Measurements from ENCODE around the gene CTDNEP1. TPM values are rescaled to one million over a fixed set of nuclear protein-coding genes. Genes with fewer than 3 reads are reported as not detected.

The CTDNEP1 gene
- total and polyA plus RNA-seq, 12 donors = 30.3 to 177 (median 105) TPM

DNA sequence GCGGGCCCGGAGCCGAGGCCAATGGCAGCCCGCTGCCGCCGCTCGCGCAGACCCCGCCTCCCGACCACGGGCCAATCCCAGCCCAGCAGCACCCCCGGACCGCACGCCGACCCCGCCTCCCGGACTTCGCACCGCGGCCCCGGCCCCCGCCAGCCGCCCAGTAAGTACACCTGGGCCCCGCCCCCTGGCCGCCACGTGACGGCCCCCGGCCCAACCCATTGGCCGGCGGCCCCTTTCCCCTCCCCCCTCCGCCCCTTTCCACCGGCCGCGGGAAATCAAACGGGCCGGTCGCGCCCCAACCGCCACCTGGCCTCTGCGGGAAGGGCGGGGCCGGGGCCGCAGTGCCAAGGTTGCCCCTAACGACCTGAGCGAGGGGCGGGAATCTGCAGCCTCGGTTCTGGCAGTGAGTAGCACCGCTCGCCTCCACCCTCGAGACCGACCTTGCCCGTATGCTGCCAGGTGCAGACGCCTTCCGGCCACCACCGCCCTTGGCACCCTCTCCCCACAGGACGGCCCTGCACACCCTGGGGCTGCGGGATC, 43.1 kb upstream of the CTDNEP1 start, which contains the start of gene YBX2:
Gene YBX2 (minus strand): TSS at position 26 of the 540 bp plus-strand sequence. CDS start 139 bp downstream, outside the sequence.
- Histone ChIP-seq H3K9me3 (replicated peaks in 1 of 3) (no peaks in the 10 kb centered on the region), H3K27me3 (peaks cover 16% of the 10 kb centered on the region), H3K4me1 (replicated peaks in 1 of 2) (peaks cover 12 to 28% of the 10 kb centered on the region in 2 donors), H3K27ac (no peak within 1 kb of the TSS), H3K36me3 (replicated peaks in 1 of 2) (no peaks in the 10 kb centered on the region), H3K4me3 (peak within 1 kb of the TSS in 1 of 4 donors; percentile 28)
- intact Hi-C loops (cut with DNase I) = loop anchor here in 1 of 2 donors (10.0 kb wide), 1 partner anchor 240 kb away; no protein-coding TSS in a partner anchor
- 1 to 4% (median 3%) methylated on average over 9 to 57 of the region's 57 CpGs for WGBS, 4 donors
- TF ChIP-seq, protein P1, sequence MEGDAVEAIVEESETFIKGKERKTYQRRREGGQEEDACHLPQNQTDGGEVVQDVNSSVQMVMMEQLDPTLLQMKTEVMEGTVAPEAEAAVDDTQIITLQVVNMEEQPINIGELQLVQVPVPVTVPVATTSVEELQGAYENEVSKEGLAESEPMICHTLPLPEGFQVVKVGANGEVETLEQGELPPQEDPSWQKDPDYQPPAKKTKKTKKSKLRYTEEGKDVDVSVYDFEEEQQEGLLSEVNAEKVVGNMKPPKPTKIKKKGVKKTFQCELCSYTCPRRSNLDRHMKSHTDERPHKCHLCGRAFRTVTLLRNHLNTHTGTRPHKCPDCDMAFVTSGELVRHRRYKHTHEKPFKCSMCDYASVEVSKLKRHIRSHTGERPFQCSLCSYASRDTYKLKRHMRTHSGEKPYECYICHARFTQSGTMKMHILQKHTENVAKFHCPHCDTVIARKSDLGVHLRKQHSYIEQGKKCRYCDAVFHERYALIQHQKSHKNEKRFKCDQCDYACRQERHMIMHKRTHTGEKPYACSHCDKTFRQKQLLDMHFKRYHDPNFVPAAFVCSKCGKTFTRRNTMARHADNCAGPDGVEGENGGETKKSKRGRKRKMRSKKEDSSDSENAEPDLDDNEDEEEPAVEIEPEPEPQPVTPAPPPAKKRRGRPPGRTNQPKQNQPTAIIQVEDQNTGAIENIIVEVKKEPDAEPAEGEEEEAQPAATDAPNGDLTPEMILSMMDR (IDR thresholded peaks at IDR 0.05) = no peak
- no peak for TF ChIP-seq POLR2A (IDR thresholded peaks at IDR 0.05)
- peak in 6 of 7 donors; percentile 50 to 73 (median 57) for DNase-seq

DNA sequence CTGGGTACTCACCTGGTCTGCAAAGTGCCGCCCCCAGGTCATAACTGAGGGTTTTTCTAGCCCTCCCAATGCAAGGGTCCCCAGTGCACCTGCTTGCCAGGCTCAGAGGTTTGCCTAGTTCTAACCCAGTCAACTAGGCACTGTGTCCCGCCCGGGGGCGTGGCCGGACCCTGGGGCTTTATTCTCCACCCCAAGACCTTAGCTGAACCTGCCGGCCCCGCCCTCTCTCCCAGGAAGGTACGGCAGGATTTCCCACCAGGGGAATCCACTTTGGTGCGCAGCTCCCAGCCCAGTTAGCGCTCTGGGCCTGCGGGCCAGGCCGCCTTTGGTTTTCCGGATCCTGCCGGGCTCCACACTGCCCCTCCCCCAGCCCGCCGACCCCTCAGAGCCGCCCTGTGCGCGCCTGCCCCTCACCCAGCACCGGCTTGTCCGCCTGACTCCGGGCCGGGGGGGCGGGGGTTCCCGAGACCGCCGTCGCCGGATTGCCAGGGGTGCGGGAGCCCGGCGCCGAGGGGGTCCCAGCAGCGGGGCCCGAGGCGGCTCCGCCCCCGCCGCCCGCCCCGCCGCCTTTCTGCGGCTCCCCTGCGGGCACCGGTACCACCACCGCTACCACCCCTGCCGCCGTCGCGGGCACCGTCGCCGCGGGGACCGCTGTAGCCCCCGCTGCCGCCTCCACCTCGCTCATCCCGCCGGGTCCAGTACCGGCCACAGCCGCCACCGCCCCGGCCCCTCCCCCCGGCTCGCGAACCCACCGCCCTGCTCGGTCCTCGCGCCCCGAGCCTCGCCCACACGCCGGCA, 42.5 kb upstream of the CTDNEP1 start:
- Histone ChIP-seq H3K36me3 (replicated peaks in 1 of 2) (no peaks in the 10 kb centered on the region), H3K4me3 (peak overlapping the region in 1 of 4 donors; percentile 28), H3K27me3 (peaks cover 17% of the 10 kb centered on the region), H3K27ac (no peak overlapping the region), H3K4me1 (replicated peaks in 1 of 2) (peaks cover 12 to 28% of the 10 kb centered on the region in 2 donors), H3K9me3 (replicated peaks in 1 of 3) (no peaks in the 10 kb centered on the region)
- TF ChIP-seq, protein P1 (IDR thresholded peaks at IDR 0.05) = no peak
- TF ChIP-seq POLR2A (IDR thresholded peaks at IDR 0.05) = no peak
- DNase-seq = peak in 1 of 7 donors; percentile 20
- intact Hi-C loops (cut with DNase I) = loop anchor here in 1 of 2 donors (10.0 kb wide), 1 partner anchor 239 kb away; no protein-coding TSS in a partner anchor
- WGBS, 4 donors = 7 to 88% (median 20%) methylated on average over 1 to 74 of the region's 75 CpGs

GRCh38 chr17:7293159-7293558, 41.6 kb upstream of the CTDNEP1 start:
- H3K4me1 ChIP-seq (replicated peaks in 1 of 2) = peaks cover 12 to 28% of the 10 kb centered on the region in 2 donors
- TF ChIP-seq, protein P1 (IDR thresholded peaks at IDR 0.05) = no peak
- TF ChIP-seq POLR2A (IDR thresholded peaks at IDR 0.05) = no peak
- no peaks in the 10 kb centered on the region for H3K9me3 ChIP-seq (replicated peaks in 1 of 3)
- intact Hi-C loops (cut with DNase I) = loop anchor here in 1 of 2 donors (10.0 kb wide), 1 partner anchor 238 kb away; no protein-coding TSS in a partner anchor
- no peaks in the 10 kb centered on the region for H3K36me3 ChIP-seq (replicated peaks in 1 of 2)
- H3K4me3 ChIP-seq = no peak overlapping the region
- WGBS, 4 donors = 69 to 81% (median 77%) methylated on average over 7 to 11 of the region's 11 CpGs
- peak in 1 of 7 donors; percentile 33 for DNase-seq
- H3K27me3 ChIP-seq = peaks cover 17% of the 10 kb centered on the region
- no peak overlapping the region for H3K27ac ChIP-seq

- Histone ChIP-seq H3K27me3 (peaks cover 17% of the 10 kb centered on the region), H3K4me3 (no peak overlapping the region), H3K9me3 (replicated peaks in 1 of 3) (no peaks in the 10 kb centered on the region), H3K36me3 (replicated peaks in 1 of 2) (no peaks in the 10 kb centered on the region), H3K27ac (no peak overlapping the region), H3K4me1 (replicated peaks in 1 of 2) (peaks cover 12 to 28% of the 10 kb centered on the region in 2 donors)
- WGBS, 4 donors = 45 to 53% (median 45%) methylated on average over 6 of the region's 6 CpGs
- no peak for TF ChIP-seq POLR2A (IDR thresholded peaks at IDR 0.05)
- TF ChIP-seq, protein P1 (IDR thresholded peaks at IDR 0.05) = no peak
- intact Hi-C loops (cut with DNase I) = loop anchor here in 1 of 2 donors (10.0 kb wide), 1 partner anchor 238 kb away; no protein-coding TSS in a partner anchor
- DNase-seq = no peak
These were observed 41.2 kb upstream of the CTDNEP1 start for GRCh38 chr17:7292729-7293128.
